ENCODE measurements around the gene HNRNPUL2. TPM values are rescaled to one million over a fixed set of nuclear protein-coding genes. Genes with fewer than 3 reads are reported as not detected.
"Not testable (repeated sequence)": the region's sequence is repeated elsewhere in the genome, so short reads cannot be mapped to it uniquely, and the experiment has no call there.

The HNRNPUL2 gene
- total and polyA plus RNA-seq, 4 donors, result 15.3 to 69.3 (median 47.7) TPM

GRCh38 chr11:62707277-62707861 is 19.9 kb downstream of the HNRNPUL2 start, which contains the start of the genes BSCL2 and GNG3:
Gene BSCL2, minus strand, starts transcription at chr11:62707424. Its CDS starts 229 bp downstream, at chr11:62707195.
Gene GNG3, plus strand, starts transcription at chr11:62707676. Its CDS starts 620 bp downstream, at chr11:62708296.
- no peaks in the 10 kb centered on the region for H3K27me3 ChIP-seq (ENCODE audit: control insufficient read depth, insufficient read depth, low read length)
- no peaks in the 10 kb centered on the region for H3K9me3 ChIP-seq (ENCODE audit: control insufficient read depth, insufficient read depth, low read length)
- WGBS (ENCODE audit: insufficient coverage), result 27% methylated on average over 8 of the region's 10 CpGs
- peak within 1 kb of the TSS; percentile 83 for H3K4me3 ChIP-seq (ENCODE audit: low read depth, low read length)
- H3K36me3 ChIP-seq (ENCODE audit: control insufficient read depth, insufficient read depth, low read length), result peaks cover 47% of the 10 kb centered on the region
- peak within 1 kb of the TSS; percentile 98 for H3K27ac ChIP-seq (ENCODE audit: low read depth, low read length)
- peak; percentile 77 to 100 (median 94) for DNase-seq (ENCODE audit: low read depth in 4 of 6, low spot score in 6 of 6)
- H3K4me1 ChIP-seq (ENCODE audit: control insufficient read depth, insufficient read depth, low read length), result peaks cover 47% of the 10 kb centered on the region

DNA sequence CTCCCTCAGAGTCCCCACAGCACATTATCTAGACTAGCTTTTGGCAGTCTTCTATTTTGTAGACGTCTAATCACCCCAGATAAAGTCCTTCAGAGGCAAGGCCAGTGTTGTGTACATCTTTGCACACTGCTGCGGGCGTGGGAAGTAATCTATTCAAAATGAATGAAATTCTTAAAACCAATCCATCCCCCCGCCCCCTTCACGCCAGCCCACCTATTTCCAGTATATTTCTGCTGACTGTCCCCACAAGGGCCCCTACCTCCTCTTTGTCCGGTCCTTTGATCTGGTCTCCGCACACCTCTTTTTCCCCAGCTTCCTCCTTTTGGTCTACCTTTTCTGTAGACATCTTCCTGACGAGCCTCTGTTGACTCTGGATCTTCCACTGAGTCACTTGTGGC is 20.4 kb downstream of the HNRNPUL2 start:
- H3K36me3 ChIP-seq (ENCODE audit: control insufficient read depth, insufficient read depth, low read length), result peaks cover 48% of the 10 kb centered on the region
- peak overlapping the region; percentile 83 for H3K4me3 ChIP-seq (ENCODE audit: low read depth, low read length)
- WGBS (ENCODE audit: insufficient coverage), result 16% methylated on average over 5 of the region's 8 CpGs
- H3K27me3 ChIP-seq (ENCODE audit: control insufficient read depth, insufficient read depth, low read length), result no peaks in the 10 kb centered on the region
- peaks cover 47% of the 10 kb centered on the region for H3K4me1 ChIP-seq (ENCODE audit: control insufficient read depth, insufficient read depth, low read length)
- H3K27ac ChIP-seq (ENCODE audit: low read depth, low read length), result peak overlapping the region; percentile 98
- DNase-seq (ENCODE audit: low read depth in 4 of 6, low spot score in 6 of 6), result no peak
- H3K9me3 ChIP-seq (ENCODE audit: control insufficient read depth, insufficient read depth, low read length), result no peaks in the 10 kb centered on the region

GRCh38 chr11:62705880-62706849 is 21.1 kb downstream of the HNRNPUL2 start:
- under 1% methylated on average over 73 of the region's 73 CpGs for WGBS (ENCODE audit: insufficient coverage)
- H3K27ac ChIP-seq (ENCODE audit: low read depth, low read length), result peak overlapping the region; percentile 98
- H3K4me3 ChIP-seq (ENCODE audit: low read depth, low read length), result peak overlapping the region; percentile 83
- peak in 5 of 6 donors; percentile 90 to 98 (median 95) for DNase-seq (ENCODE audit: low read depth in 4 of 6, low spot score in 6 of 6)
- H3K9me3 ChIP-seq (ENCODE audit: control insufficient read depth, insufficient read depth, low read length), result no peaks in the 10 kb centered on the region
- no peaks in the 10 kb centered on the region for H3K27me3 ChIP-seq (ENCODE audit: control insufficient read depth, insufficient read depth, low read length)
- H3K4me1 ChIP-seq (ENCODE audit: control insufficient read depth, insufficient read depth, low read length), result peaks cover 47% of the 10 kb centered on the region
- H3K36me3 ChIP-seq (ENCODE audit: control insufficient read depth, insufficient read depth, low read length), result peaks cover 46% of the 10 kb centered on the region

DNA sequence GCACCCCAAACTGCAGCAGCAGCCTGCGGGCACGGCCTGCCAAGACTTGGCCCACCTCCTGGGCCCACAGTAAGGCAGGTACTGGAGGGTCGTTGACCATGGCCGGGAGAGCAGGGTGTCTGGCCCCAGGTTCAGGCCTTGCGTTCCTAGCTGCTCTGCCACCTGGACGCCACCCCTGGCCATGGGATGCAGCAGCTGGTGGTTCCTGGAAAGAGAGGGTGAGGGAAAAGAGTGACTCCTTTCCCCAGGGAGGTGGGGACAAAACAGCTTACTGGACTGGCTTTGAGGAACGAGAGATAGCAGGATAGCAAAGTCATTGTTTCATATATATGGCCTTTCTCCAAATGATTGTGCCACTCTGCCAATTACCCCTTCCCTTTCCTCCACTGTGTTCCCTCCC is 21.8 kb downstream of the HNRNPUL2 start:
- 41% methylated on average over 6 of the region's 7 CpGs for WGBS (ENCODE audit: insufficient coverage)
- DNase-seq (ENCODE audit: low read depth in 4 of 6, low spot score in 6 of 6), result no peak
- peaks cover 45% of the 10 kb centered on the region for H3K36me3 ChIP-seq (ENCODE audit: control insufficient read depth, insufficient read depth, low read length)
- peaks cover 44% of the 10 kb centered on the region for H3K4me1 ChIP-seq (ENCODE audit: control insufficient read depth, insufficient read depth, low read length)
- H3K27ac ChIP-seq (ENCODE audit: low read depth, low read length), result peak overlapping the region; percentile 54
- H3K4me3 ChIP-seq (ENCODE audit: low read depth, low read length), result peak overlapping the region; percentile 83
- no peaks in the 10 kb centered on the region for H3K9me3 ChIP-seq (ENCODE audit: control insufficient read depth, insufficient read depth, low read length)
- H3K27me3 ChIP-seq (ENCODE audit: control insufficient read depth, insufficient read depth, low read length), result no peaks in the 10 kb centered on the region

DNA sequence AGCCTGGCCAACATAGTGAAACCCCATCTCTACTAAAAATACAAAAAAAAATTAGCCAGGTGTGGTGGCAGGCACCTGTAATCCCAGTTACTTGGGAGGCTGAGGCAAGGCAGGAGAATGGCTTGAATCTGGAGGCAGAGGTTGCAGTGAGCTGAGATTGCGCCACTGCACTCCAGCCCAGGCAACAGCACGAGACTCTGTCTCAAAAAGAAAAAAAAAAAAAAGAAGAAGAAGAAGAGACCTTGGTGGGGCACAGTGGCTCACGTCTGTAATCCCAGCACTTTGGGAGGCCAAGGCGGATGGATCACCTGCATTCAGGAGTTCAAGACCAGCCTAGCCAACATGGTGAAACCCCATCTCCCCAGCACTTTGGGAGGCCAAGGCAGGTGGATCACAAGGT is 23.3 kb downstream of the HNRNPUL2 start:
- 88% methylated on average over 4 of the region's 4 CpGs for WGBS (ENCODE audit: insufficient coverage)

GRCh38 chr11:62702246-62702645 is 25.0 kb downstream of the HNRNPUL2 start:
- Histone ChIP-seq H3K27me3 (ENCODE audit: control insufficient read depth, insufficient read depth, low read length) (no peaks in the 10 kb centered on the region), H3K4me3 (ENCODE audit: low read depth, low read length) (no peak overlapping the region), H3K27ac (ENCODE audit: low read depth, low read length) (no peak overlapping the region), H3K4me1 (ENCODE audit: control insufficient read depth, insufficient read depth, low read length) (peaks cover 18% of the 10 kb centered on the region), H3K9me3 (ENCODE audit: control insufficient read depth, insufficient read depth, low read length) (no peaks in the 10 kb centered on the region), H3K36me3 (ENCODE audit: control insufficient read depth, insufficient read depth, low read length) (peaks cover 58% of the 10 kb centered on the region)
- WGBS (ENCODE audit: insufficient coverage), result 94% methylated on average over 3 of the region's 11 CpGs
- no peak for DNase-seq (ENCODE audit: low read depth in 4 of 6, low spot score in 6 of 6)

More for the DNA sequence above, 23.3 kb downstream of the HNRNPUL2 start:
- H3K9me3 ChIP-seq (ENCODE audit: control insufficient read depth, insufficient read depth, low read length); H3K27me3 ChIP-seq (ENCODE audit: control insufficient read depth, insufficient read depth, low read length); H3K4me3 ChIP-seq (ENCODE audit: low read depth, low read length); DNase-seq (ENCODE audit: low read depth in 4 of 6, low spot score in 6 of 6); H3K27ac ChIP-seq (ENCODE audit: low read depth, low read length): not testable (repeated sequence)
- Histone ChIP-seq H3K36me3 (ENCODE audit: control insufficient read depth, insufficient read depth, low read length) (peaks cover 51% of the 10 kb centered on the region), H3K4me1 (ENCODE audit: control insufficient read depth, insufficient read depth, low read length) (peaks cover 33% of the 10 kb centered on the region)

DNA sequence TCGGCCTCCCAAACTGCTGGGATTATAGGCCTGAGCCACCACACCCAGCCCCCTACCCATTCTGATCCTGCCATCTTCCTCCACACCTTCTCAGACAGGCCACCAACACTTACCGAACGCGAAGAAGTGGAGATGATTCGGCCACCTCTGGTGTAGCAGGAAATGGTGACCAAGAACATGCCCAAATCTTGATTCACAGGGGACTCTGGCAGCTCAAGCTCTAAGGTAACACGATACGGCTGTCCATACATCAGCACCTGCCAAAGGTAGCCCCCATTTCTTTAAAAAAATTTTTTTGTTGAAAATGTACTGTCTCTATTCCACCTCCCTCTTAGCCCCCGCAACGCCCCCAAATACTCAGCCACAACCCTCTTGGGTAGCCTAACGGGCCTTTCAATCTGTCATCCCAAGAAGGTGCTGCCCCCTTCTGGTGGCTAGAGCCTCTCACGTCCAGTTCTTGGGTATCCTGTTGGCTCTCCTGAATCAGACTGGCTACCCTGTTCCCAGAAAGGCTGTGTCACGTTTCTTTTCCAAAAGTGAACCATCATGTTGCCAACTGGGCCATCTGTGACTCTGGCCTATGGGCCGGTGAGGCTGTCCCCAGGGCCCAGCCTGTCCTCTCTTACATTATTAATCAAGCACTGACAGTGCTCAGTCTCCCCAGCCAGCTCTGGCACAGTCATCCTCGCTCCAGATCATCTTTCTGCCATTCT is 32.6 kb downstream of the HNRNPUL2 start:
- H3K9me3 ChIP-seq (ENCODE audit: control insufficient read depth, insufficient read depth, low read length), result no peaks in the 10 kb centered on the region
- DNase-seq (ENCODE audit: low read depth in 4 of 6, low spot score in 6 of 6), result peak in 4 of 6 donors; percentile 47 to 89 (median 72)
- no peak overlapping the region for H3K27ac ChIP-seq (ENCODE audit: low read depth, low read length)
- peaks cover 7% of the 10 kb centered on the region for H3K4me1 ChIP-seq (ENCODE audit: control insufficient read depth, insufficient read depth, low read length)
- peaks cover 64% of the 10 kb centered on the region for H3K36me3 ChIP-seq (ENCODE audit: control insufficient read depth, insufficient read depth, low read length)
- H3K27me3 ChIP-seq (ENCODE audit: control insufficient read depth, insufficient read depth, low read length), result no peaks in the 10 kb centered on the region
- no peak overlapping the region for H3K4me3 ChIP-seq (ENCODE audit: low read depth, low read length)
- WGBS (ENCODE audit: insufficient coverage), result 52% methylated on average over 12 of the region's 14 CpGs

DNA sequence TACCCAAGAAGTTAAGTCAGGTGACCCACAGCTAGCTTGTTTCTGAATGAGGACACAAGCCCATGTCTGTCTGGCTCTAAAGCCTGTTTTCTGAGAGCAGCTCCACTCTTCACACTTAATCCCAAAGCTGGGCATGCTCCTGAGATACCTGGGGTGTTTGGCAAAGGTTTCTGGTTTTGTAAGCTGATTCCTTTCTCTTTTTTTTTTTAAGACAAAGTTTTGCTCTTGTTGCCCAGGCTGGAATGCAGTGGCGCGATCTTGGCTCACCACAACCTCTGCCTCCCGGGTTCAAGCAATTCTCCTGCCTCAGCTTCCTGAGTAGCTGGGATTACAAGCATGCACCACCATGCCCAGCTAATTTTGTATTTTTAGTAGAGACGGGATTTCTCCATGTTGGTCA is 33.6 kb downstream of the HNRNPUL2 start:
- H3K27me3 ChIP-seq (ENCODE audit: control insufficient read depth, insufficient read depth, low read length); H3K4me1 ChIP-seq (ENCODE audit: control insufficient read depth, insufficient read depth, low read length); H3K4me3 ChIP-seq (ENCODE audit: low read depth, low read length); H3K9me3 ChIP-seq (ENCODE audit: control insufficient read depth, insufficient read depth, low read length); H3K27ac ChIP-seq (ENCODE audit: low read depth, low read length); DNase-seq (ENCODE audit: low read depth in 4 of 6, low spot score in 6 of 6): not testable (repeated sequence)
- peaks cover 68% of the 10 kb centered on the region for H3K36me3 ChIP-seq (ENCODE audit: control insufficient read depth, insufficient read depth, low read length)
- no CpG with 5 or more reads among the region's 4 CpGs for WGBS (ENCODE audit: insufficient coverage)

GRCh38 chr11:62689421-62690183 is 37.7 kb downstream of the HNRNPUL2 start, which contains the start of gene LRRN4CL:
Gene LRRN4CL, minus strand, starts transcription at chr11:62689530. Its CDS starts 1,022 bp downstream, at chr11:62688508.
- Histone ChIP-seq H3K9me3 (ENCODE audit: control insufficient read depth, insufficient read depth, low read length) (no peaks in the 10 kb centered on the region), H3K36me3 (ENCODE audit: control insufficient read depth, insufficient read depth, low read length) (peaks cover 57% of the 10 kb centered on the region), H3K27ac (ENCODE audit: low read depth, low read length) (peak within 1 kb of the TSS; percentile 50), H3K4me3 (ENCODE audit: low read depth, low read length) (peak within 1 kb of the TSS; percentile 12), H3K4me1 (ENCODE audit: control insufficient read depth, insufficient read depth, low read length) (peaks cover 10% of the 10 kb centered on the region), H3K27me3 (ENCODE audit: control insufficient read depth, insufficient read depth, low read length) (peaks cover 11% of the 10 kb centered on the region)
- 62% methylated on average over 6 of the region's 11 CpGs for WGBS (ENCODE audit: insufficient coverage)
- peak in 1 of 6 donors; percentile 47 for DNase-seq (ENCODE audit: low read depth in 4 of 6, low spot score in 6 of 6)

All from spinal cord (tissue), 10 donors.